T-helper 22 cell (primary cell): Measurements from ENCODE around the gene LARP6.
"Not testable (repeated sequence)": the region's sequence is repeated elsewhere in the genome, so short reads cannot be mapped to it uniquely, and the experiment has no call there.

ENCODE experiments used
- DNase-seq: peaks from one replicate; pipeline ENCODE4 v3.0.0-alpha.2; 2020; ENCODE audit warnings: low read depth

The LARP6 gene

GRCh38 chr15:70853973-70854665 lies at the start of gene LARP6:
Gene LARP6, minus strand, starts transcription at chr15:70854157. Its CDS starts 69 bp downstream, at chr15:70854088.
- no peak for DNase-seq

DNA sequence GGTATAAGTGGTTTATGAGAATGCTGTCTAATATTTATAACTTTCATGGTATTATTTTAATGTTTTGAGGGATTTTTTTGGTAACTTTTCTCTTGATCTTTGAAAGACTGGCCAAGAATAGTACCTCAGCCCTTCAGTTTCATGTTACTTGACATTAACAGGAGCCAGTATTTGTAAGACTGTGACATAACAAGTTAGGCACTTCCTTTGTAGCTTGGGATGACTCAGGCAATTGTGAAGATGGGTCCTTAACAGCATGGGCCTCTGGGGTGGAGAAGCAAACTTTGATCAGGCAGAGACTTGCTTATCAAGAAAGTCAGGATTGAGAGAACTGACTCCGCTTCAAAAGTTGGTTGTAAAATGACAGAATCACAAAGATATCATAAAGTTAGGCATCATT lies 48.1 kb upstream of the LARP6 start:
- no peak for DNase-seq

GRCh38 chr15:70892912-70893560 lies 39.1 kb upstream of the LARP6 start:
- DNase-seq: no peak

GRCh38 chr15:70892002-70892911 lies 38.3 kb upstream of the LARP6 start, which contains the start of the genes LRRC49 and THAP10:
Gene LRRC49, plus strand, starts transcription at chr15:70892826. Its CDS starts 69 bp downstream, at chr15:70892895.
Gene THAP10, minus strand, starts transcription at chr15:70892433. Its CDS starts 161 bp downstream, at chr15:70892272.
- DNase-seq: no peak

DNA sequence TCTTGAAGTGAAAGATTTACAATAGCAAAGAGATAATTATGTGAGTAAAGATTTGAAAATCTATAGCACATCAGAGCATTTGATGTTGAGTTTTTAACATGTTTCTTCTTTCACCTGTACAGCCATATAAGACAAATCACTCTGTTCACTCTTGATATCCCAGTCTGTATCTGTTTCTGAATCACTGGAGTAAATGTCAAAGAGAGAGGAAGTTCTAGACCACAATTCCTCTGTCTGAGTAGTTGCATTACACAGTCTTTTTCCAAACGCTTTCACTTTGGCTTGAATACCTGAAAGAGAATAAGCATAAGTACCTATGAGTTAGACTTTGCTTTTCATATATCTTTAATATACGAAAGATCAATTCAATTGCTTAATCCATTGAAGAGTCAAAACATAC lies 28.4 kb upstream of the LARP6 start:
- DNase-seq: no peak

DNA sequence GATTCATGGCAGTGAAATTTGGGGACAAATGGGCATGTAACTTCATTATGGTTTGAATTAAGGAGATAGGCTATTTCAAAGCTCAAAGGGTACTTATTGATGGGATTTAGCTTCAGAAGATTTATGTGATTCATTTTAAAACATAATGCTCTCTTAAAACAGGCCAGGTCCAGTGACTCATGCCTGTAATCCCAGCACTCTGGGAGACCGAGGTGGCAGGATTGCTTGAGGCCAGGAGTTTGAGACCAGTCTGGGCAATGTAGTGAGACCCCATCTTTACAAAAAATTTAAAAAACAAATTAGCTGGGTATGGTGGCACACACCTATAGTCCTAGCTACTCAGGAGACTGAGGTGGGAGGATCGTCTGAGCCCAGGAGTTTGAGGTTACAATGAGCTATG lies 26.8 kb upstream of the LARP6 start:
- no peak for DNase-seq

GRCh38 chr15:70879401-70879800 lies 25.4 kb upstream of the LARP6 start:
- no peak for DNase-seq

- no peak for DNase-seq
Observed at GRCh38 chr15:70876683-70877082, 22.7 kb upstream of the LARP6 start.

GRCh38 chr15:70876011-70876410 lies 22.1 kb upstream of the LARP6 start:
- no peak for DNase-seq

DNA sequence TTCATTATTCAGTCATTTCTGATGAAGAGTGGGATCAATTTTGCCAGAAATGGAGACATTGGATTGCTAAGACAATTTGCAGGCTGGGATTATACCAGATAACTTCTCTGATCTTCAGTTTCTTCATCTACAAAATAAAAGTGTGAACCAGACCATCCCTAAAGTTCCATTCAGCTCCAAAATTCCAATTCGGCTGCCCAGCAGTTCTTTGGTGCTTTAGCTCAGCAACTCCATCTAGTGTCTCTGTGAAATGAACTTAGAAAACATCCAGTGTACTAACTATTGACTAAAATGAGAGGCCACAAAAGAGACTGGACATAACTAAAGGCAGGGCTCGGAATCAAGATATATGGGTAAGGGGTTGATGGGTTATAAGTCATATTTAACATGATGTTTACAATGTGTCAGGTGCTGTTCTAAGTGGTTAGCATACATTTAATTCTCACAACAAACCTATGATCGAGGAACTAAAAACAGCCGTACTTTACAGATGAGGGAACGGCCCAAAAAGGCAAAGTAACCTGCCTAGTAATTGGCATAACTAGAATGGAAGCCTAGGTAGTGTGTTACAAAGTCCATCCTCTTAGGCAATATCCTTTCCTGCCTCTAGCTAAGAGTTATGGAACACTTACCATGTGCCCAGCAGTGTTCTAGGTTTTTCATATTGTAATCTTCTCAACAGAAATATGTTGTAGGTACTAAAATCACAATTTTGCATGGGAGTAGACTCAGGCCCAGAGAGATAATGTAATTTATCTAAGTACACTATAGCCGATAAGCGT lies 21.2 kb upstream of the LARP6 start:
- no peak for DNase-seq

DNA sequence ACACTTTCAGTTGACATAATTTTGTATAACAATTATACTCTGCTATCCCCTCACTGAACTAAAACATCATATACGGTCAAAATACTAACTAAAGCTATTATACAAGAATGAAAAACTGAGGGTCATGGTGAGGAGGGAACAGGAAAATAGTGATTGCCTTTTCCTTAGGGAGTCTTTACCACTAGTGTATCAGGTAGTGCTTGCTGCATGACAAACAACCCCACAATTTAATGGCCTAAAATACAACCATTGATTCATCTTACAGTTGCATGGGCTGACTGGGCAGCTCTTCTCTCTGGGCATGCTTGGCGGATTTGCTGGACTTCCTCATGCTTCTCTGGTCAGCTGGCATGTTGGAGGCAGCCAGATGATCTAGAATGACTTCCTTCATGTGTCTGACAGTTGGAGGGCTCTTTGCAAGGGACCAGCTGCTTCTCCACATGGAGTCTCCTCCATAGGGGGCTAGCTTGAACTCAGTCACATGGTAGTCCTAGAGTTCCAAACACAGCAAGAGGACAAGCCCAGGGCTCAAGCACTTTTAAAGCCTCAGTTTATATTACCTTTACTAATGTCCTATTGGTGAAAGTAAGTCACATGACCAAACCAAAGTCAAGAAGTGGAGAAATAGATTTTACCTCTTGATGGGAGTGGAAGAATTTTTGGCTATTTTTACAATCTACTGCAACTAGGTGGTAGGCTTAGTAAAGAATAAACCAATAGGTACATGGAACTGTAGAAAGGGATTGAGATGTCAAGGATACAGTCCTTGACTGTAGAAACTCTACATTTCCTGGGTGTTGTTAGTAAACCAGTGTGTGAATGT lies 19.5 kb upstream of the LARP6 start:
- DNase-seq: no peak

DNA sequence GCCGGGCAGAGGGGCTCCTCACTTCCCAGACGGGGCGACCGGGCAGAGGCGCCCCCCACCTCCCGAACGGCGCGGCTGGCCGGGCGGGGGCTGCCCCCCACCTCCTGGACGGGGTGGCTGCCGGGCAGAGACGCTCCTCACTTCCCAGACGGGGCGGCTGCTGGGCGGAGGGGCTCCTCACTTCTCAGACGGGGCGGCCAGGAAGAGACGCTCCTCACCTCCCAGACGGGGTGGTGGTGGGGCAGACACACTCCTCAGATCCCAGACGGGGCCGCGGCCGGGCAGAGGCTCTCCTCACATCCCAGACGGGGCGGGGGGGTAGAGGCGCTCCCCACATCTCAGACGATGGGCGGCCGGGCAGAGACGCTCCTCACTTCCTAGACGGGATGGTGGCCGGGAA lies 17.5 kb upstream of the LARP6 start:
- not testable (repeated sequence) for DNase-seq

DNA sequence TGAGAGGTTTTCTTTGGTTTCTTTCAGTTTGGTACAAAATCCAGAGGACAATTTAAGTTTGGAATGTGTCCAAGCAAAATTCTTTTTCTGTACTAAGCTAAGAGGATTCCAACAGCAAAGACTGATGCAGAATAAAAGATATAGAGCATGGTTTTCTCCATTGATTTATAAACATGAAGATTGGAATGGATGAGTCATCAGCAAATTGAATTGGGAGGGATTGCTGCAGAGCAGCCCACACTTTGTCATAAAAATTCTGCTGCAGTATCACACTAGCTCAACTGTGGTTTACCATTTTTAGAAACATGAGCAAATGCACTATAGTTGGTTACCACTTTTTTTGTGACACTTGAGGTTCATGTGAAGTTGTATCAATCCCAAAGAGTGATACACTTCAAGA lies 16.1 kb upstream of the LARP6 start:
- no peak for DNase-seq

- no peak for DNase-seq
Observed at GRCh38 chr15:70869346-70869745, 15.4 kb upstream of the LARP6 start.

GRCh38 chr15:70867911-70868467 lies 14.0 kb upstream of the LARP6 start:
- no peak for DNase-seq

DNA sequence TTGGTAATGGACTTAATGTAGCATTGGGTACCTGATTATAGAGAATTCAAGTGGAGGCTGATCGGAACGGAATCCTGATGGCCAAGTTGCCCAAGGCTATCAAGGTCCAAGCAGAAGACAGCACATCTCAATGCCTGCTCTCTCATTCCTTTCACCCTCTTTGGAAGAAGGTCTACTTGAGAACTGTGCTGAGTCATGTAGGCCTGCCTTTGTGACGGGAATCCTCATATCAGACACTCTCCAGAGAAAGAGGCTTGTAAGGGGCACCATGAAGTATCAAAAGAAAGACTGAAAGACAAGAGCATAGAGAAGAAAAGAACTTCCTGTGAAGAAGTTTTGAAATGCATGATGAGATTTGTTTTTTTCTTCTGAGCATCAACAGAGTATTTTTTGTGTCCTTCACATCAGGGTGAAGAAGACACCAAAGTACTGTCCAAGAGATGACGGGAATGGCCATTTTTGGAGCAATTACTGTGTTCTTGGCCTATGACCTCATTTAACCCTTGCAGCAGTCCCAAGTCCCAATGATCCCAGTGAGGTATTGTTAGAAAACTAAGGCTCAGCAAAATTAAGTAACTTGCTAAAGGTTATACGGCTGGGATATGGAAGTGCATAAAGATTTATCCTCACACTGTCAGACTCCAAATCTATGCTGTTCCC lies 13.2 kb upstream of the LARP6 start:
- no peak for DNase-seq

- no peak for DNase-seq
Observed at GRCh38 chr15:70863450-70864218, 9.7 kb upstream of the LARP6 start.

DNA sequence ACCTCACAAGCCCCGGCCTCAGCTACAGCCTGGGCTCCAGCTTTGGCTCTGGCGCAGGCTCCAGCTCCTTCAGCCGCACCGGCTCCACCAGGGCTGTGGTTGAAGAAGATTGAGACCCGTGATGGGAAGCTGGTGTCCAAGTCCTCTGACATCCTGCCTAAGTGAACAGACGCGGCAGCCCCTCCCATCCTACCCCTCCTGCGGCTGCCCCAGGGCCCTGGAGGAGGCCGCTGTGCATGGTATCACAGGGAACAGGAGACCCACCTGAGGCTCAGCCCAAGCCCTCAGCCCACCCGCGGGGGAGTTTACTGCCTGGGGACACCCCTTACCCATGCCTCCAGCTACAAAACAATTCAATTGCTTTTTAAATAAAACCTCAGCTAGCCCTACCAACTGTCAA lies 6.0 kb upstream of the LARP6 start:
- no peak for DNase-seq

DNA sequence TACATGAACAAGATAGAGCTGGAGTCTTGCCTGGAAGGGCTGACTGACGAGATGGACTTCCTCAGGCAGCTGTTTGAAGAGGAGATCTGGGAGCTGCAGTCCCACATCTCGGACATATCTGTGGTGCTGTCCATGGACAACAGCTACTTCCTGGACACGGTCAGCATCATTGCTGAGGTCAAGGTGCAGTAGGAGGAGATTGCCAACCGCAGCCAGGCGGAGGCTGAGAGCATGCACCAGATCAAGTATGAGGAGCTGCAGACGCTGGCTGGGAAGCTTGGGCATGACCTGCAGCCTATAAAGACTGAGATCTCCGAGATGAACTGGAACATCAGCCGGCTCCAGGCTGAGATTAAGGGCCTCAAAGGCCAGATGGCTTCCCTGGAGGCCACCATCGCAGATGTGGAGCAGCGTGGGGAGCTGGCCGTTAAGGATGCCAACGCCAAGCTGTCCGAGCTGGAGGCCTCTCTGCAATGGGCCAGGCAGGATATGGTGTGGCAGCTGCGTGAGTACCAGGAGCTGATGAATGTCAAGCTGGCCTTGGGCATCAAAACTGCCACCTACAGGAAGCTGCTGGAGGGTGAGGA lies 5.5 kb upstream of the LARP6 start:
- DNase-seq: no peak
